ENCODE results near the gene KCNN4.

The KCNN4 gene

GRCh38 chr19:43752287-43752875 lies 28.4 kb downstream of the KCNN4 start:
- Histone ChIP-seq H3K9me3 (ENCODE audit: insufficient read depth, low read length) (no peaks in the 10 kb centered on the region), H3K9ac (ENCODE audit: insufficient read length, low read depth) (no peak overlapping the region), H3K4me1 (ENCODE audit: insufficient read depth, insufficient read length) (peaks cover 5% of the 10 kb centered on the region), H3K36me3 (ENCODE audit: insufficient read depth, insufficient read length, low read length) (peaks cover 50% of the 10 kb centered on the region), H3K27me3 (ENCODE audit: insufficient read depth, insufficient read length) (no peaks in the 10 kb centered on the region), H3K4me3 (ENCODE audit: insufficient read length, low read depth) (no peak overlapping the region)
- TF ChIP-seq YY1 (IDR thresholded peaks at IDR 0.05; ENCODE audit: insufficient read depth, insufficient read length) (no peak), SUZ12 (IDR thresholded peaks at IDR 0.05; ENCODE audit: extremely low read depth, insufficient read depth, insufficient read length) (no peak), ZNF274 (IDR thresholded peaks at IDR 0.05; ENCODE audit: low read depth, low read length) (no peak)
- no peak for DNase-seq (ENCODE audit: low read depth, low spot score)

GRCh38 chr19:43751466-43752220 lies 29.1 kb downstream of the KCNN4 start:
- peaks cover 3% of the 10 kb centered on the region for H3K4me1 ChIP-seq (ENCODE audit: insufficient read depth, insufficient read length)
- no peak for DNase-seq (ENCODE audit: low read depth, low spot score)
- H3K4me3 ChIP-seq (ENCODE audit: insufficient read length, low read depth) = no peak overlapping the region
- TF ChIP-seq SUZ12 (IDR thresholded peaks at IDR 0.05; ENCODE audit: extremely low read depth, insufficient read depth, insufficient read length) (no peak), ZNF274 (IDR thresholded peaks at IDR 0.05; ENCODE audit: low read depth, low read length) (no peak)
- H3K9ac ChIP-seq (ENCODE audit: insufficient read length, low read depth) = no peak overlapping the region
- no peaks in the 10 kb centered on the region for H3K9me3 ChIP-seq (ENCODE audit: insufficient read depth, low read length)
- H3K36me3 ChIP-seq (ENCODE audit: insufficient read depth, insufficient read length, low read length) = peaks cover 57% of the 10 kb centered on the region
- H3K27me3 ChIP-seq (ENCODE audit: insufficient read depth, insufficient read length) = no peaks in the 10 kb centered on the region

- peaks cover 60% of the 10 kb centered on the region for H3K36me3 ChIP-seq (ENCODE audit: insufficient read depth, insufficient read length, low read length)
- DNase-seq (ENCODE audit: low read depth, low spot score) = no peak
- H3K9me3 ChIP-seq (ENCODE audit: insufficient read depth, low read length) = no peaks in the 10 kb centered on the region
- H3K27me3 ChIP-seq (ENCODE audit: insufficient read depth, insufficient read length) = no peaks in the 10 kb centered on the region
- TF ChIP-seq SUZ12 (IDR thresholded peaks at IDR 0.05; ENCODE audit: extremely low read depth, insufficient read depth, insufficient read length) (no peak), YY1 (IDR thresholded peaks at IDR 0.05; ENCODE audit: insufficient read depth, insufficient read length) (no peak), ZNF274 (IDR thresholded peaks at IDR 0.05; ENCODE audit: low read depth, low read length) (no peak)
- peaks cover 3% of the 10 kb centered on the region for H3K4me1 ChIP-seq (ENCODE audit: insufficient read depth, insufficient read length)
- H3K9ac ChIP-seq (ENCODE audit: insufficient read length, low read depth) = no peak overlapping the region
- H3K4me3 ChIP-seq (ENCODE audit: insufficient read length, low read depth) = no peak overlapping the region
Observed at GRCh38 chr19:43749898-43750297, 30.9 kb downstream of the KCNN4 start.

- Histone ChIP-seq H3K4me3 (ENCODE audit: insufficient read length, low read depth) (no peak overlapping the region), H3K9me3 (ENCODE audit: insufficient read depth, low read length) (no peaks in the 10 kb centered on the region), H3K27me3 (ENCODE audit: insufficient read depth, insufficient read length) (no peaks in the 10 kb centered on the region), H3K36me3 (ENCODE audit: insufficient read depth, insufficient read length, low read length) (peaks cover 67% of the 10 kb centered on the region), H3K4me1 (ENCODE audit: insufficient read depth, insufficient read length) (peaks cover 3% of the 10 kb centered on the region), H3K9ac (ENCODE audit: insufficient read length, low read depth) (no peak overlapping the region)
- DNase-seq (ENCODE audit: low read depth, low spot score) = no peak
- TF ChIP-seq ZNF274 (IDR thresholded peaks at IDR 0.05; ENCODE audit: low read depth, low read length) = no peak
- TF ChIP-seq YY1 (IDR thresholded peaks at IDR 0.05; ENCODE audit: insufficient read depth, insufficient read length) = no peak
- no peak for TF ChIP-seq SUZ12 (IDR thresholded peaks at IDR 0.05; ENCODE audit: extremely low read depth, insufficient read depth, insufficient read length)
Observed at GRCh38 chr19:43749152-43749551, 31.6 kb downstream of the KCNN4 start.

- no peak overlapping the region for H3K4me3 ChIP-seq (ENCODE audit: insufficient read length, low read depth)
- H3K27me3 ChIP-seq (ENCODE audit: insufficient read depth, insufficient read length) = no peaks in the 10 kb centered on the region
- H3K9ac ChIP-seq (ENCODE audit: insufficient read length, low read depth) = no peak overlapping the region
- peaks cover 3% of the 10 kb centered on the region for H3K4me1 ChIP-seq (ENCODE audit: insufficient read depth, insufficient read length)
- peaks cover 72% of the 10 kb centered on the region for H3K36me3 ChIP-seq (ENCODE audit: insufficient read depth, insufficient read length, low read length)
- no peak for DNase-seq (ENCODE audit: low read depth, low spot score)
- TF ChIP-seq ZNF274 (IDR thresholded peaks at IDR 0.05; ENCODE audit: low read depth, low read length) = no peak
- TF ChIP-seq SUZ12 (IDR thresholded peaks at IDR 0.05; ENCODE audit: extremely low read depth, insufficient read depth, insufficient read length) = no peak
- TF ChIP-seq YY1 (IDR thresholded peaks at IDR 0.05; ENCODE audit: insufficient read depth, insufficient read length) = no peak
- no peaks in the 10 kb centered on the region for H3K9me3 ChIP-seq (ENCODE audit: insufficient read depth, low read length)
Observed at GRCh38 chr19:43748685-43749084, 32.1 kb downstream of the KCNN4 start.

- no peak overlapping the region for H3K9ac ChIP-seq (ENCODE audit: insufficient read length, low read depth)
- no peaks in the 10 kb centered on the region for H3K27me3 ChIP-seq (ENCODE audit: insufficient read depth, insufficient read length)
- peaks cover 77% of the 10 kb centered on the region for H3K36me3 ChIP-seq (ENCODE audit: insufficient read depth, insufficient read length, low read length)
- TF ChIP-seq YY1 (IDR thresholded peaks at IDR 0.05; ENCODE audit: insufficient read depth, insufficient read length) (no peak), ZNF274 (IDR thresholded peaks at IDR 0.05; ENCODE audit: low read depth, low read length) (no peak), SUZ12 (IDR thresholded peaks at IDR 0.05; ENCODE audit: extremely low read depth, insufficient read depth, insufficient read length) (no peak)
- DNase-seq (ENCODE audit: low read depth, low spot score) = no peak
- H3K4me1 ChIP-seq (ENCODE audit: insufficient read depth, insufficient read length) = peaks cover 3% of the 10 kb centered on the region
- no peak overlapping the region for H3K4me3 ChIP-seq (ENCODE audit: insufficient read length, low read depth)
- H3K9me3 ChIP-seq (ENCODE audit: insufficient read depth, low read length) = no peaks in the 10 kb centered on the region
Observed at GRCh38 chr19:43748205-43748594, 32.6 kb downstream of the KCNN4 start.

GRCh38 chr19:43747557-43748204 lies 33.1 kb downstream of the KCNN4 start:
- H3K36me3 ChIP-seq (ENCODE audit: insufficient read depth, insufficient read length, low read length) = peaks cover 81% of the 10 kb centered on the region
- no peak overlapping the region for H3K9ac ChIP-seq (ENCODE audit: insufficient read length, low read depth)
- no peak for TF ChIP-seq YY1 (IDR thresholded peaks at IDR 0.05; ENCODE audit: insufficient read depth, insufficient read length)
- TF ChIP-seq SUZ12 (IDR thresholded peaks at IDR 0.05; ENCODE audit: extremely low read depth, insufficient read depth, insufficient read length) = no peak
- no peak for TF ChIP-seq ZNF274 (IDR thresholded peaks at IDR 0.05; ENCODE audit: low read depth, low read length)
- no peaks in the 10 kb centered on the region for H3K27me3 ChIP-seq (ENCODE audit: insufficient read depth, insufficient read length)
- no peak for DNase-seq (ENCODE audit: low read depth, low spot score)
- no peak overlapping the region for H3K4me3 ChIP-seq (ENCODE audit: insufficient read length, low read depth)
- peaks cover 3% of the 10 kb centered on the region for H3K4me1 ChIP-seq (ENCODE audit: insufficient read depth, insufficient read length)
- no peaks in the 10 kb centered on the region for H3K9me3 ChIP-seq (ENCODE audit: insufficient read depth, low read length)
